NCI-H128 (cell line): ENCODE measurements around the gene S100A7A.
"Not testable (repeated sequence)": the region's sequence is repeated elsewhere in the genome, so short reads cannot be mapped to it uniquely, and the experiment has no call there.

Experiments
- DNase-seq: peaks from one replicate; lab custom pipeline; 2025; ENCODE audit not compliant: unreplicated experiment; lab: John Stamatoyannopoulos, UW

Gene S100A7A

DNA sequence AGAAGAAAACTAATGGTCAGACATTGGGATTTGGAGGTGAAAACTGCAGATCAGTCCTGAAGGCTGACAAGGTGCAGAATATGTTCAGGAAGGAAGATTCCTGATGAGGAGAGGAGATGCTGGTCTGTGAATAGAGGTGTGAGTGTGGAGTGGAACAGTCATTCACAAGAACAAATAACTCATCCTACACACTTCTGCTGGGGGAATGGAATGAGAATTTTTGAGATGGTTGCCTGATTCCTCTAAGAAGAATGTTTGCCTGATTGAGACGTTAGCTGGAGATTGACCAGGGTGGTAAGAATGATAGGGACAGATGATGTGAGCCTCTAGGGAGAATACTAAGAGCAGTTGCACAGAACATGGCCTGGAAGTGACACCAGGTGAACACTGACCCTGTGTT is 40.1 kb downstream of the S100A7A start:
- no peak for DNase-seq

DNA sequence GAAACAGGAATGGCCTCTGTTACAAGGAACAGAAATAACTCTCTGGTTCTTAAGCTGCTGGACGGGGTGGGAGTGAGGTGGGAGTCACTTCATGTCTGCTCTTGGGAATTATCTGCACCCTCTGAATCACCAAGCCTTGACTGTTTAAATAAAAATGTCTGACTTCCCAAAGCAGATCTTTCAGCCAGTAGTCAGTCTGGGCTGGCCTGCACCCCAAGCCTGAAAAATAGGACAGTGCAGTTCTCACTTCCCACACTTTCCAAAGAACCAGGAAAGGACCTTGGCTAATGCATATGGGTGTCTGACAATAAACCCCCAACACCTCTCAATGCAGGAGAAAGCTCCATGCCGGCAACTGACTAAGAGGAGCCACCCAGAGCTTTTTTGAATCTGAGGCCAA is 43.3 kb downstream of the S100A7A start:
- no peak for DNase-seq

DNA sequence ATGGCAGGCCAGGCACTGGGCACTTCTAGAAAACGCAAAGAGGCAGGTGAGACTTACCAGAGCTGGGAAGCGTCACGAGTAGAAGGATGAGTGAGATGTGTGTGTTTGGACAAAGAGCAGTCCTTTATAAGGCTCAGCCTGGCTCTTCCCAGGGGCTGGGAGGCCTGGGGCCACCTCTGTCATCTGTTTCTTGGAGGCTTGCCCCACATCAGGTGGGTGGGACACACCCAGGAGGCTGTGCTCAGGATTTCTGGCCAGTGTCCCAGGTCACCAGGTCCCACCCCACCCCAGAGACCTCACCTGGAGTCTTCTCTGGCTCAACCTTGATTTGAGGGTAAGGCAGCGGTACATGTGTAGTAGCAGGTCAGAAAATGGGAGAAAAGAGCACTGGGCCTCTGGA is 44.2 kb downstream of the S100A7A start, which contains the start of gene S100A7:
Gene S100A7, minus strand, starts transcription at position 101 of the 400 bp plus-strand sequence. CDS start 1,638 bp downstream, outside the sequence.
- DNase-seq, result no peak

DNA sequence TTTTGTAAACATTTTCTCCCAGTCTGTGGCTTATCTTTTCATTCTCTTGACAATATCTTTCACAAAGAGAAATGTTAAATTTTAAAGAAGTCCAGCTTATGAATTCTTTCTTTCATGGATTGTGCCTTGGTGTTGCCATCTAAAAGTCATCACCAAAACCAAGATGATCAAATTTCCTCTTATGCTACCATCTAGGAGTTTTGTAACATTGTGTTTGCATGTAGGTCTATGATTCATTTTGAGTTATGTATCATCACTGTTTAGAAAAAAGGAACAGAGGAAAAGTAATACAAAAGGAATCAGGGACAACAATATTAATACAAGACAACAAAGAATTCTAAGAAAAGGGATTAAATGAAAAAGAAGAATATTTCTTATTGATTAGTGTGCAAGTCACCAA is 46.4 kb downstream of the S100A7A start:
- DNase-seq, result not testable (repeated sequence)

DNA sequence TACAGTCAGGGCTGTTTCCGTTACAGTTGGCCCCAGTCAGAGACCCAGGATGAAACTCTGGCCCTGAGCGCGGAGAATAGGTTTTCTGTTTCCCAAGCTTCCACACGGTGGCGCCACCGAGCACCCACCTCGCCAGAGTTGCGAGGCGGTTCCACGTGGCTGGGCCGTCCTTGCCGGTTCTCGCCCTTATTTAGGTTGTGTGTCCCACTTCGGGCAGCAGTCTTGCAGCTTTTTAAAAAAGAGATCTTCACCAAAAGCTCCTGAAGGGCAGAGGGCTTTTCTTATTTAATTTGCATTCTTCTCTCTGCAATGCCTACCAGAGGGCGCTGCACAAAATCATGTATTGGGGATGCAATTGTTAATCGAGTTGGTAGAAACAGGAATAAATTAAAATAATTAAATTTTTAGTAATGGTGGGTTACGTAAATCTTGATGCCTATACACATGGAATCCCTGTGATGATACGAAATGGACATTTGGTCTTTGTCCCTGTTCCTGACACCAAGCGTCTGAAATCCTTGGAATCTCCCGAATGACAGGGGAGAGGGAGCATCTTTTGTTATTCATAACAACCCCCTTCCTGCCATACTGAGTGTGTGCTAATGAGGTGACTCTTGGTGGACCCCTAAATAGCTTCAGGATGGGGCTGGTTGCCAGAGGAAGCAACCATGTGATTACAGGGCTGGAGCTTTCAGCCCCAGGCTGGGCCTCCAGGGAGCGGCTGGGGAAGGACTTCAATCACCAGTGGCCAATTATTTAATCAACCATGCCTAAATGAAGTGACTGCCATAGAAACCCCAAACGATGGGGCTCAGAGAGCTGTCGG is 49.7 kb downstream of the S100A7A start:
- DNase-seq, result no peak

DNA sequence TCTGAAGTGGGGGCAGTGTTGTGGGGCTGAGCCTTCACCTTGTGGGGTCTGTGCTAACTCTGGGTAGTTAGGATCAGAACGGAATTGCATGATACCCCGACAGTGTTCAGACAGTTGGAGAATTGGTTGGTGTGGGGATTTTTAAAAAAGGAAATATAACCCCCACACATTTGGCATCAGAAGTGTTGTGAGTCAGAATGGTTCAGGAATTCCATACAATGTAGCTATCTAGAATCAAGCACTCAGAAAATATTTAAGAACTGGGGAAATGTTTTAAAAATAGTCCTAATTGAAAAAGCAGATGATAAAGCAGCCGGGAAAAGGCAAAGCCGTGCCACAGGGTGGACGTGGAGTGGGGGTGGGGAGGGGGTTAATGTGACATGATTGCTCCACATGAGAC is 50.6 kb downstream of the S100A7A start:
- DNase-seq, result no peak

DNA sequence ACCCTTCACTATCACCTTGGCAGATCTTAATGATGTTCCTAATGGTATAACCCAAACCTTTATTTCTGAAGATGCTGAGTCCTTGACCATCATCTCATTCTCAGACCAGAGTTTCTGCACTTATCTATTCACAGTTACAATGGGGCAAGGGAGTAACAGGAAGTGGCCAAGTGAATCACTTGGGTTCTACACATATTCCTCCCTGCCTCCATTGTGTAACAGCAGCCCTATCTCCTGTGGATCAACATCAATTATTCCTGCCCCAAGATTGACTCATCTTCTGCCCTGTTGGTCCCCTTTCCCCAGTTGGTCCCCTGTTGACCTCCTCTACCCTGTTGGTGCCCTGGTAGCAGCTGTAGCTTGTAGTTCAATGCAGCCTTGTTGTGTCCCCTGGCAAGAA is 54.4 kb downstream of the S100A7A start:
- DNase-seq, result no peak
